H1 (cell line): ENCODE data around the gene RALGAPA1. TPM values are rescaled to one million over a fixed set of nuclear protein-coding genes. Genes with fewer than 3 reads are reported as not detected.

Experiments used
- CTCF ChIA-PET: fragments of 300-600 bp; sonication (Branson Sonifier 250); formaldehyde crosslinking; loops from one replicate; lab custom pipeline; 2021; ENCODE audit not compliant: partially characterized antibody; lab: Charles Lee
- POLR2A ChIA-PET: fragments of 300-600 bp; sonication (Branson Sonifier 250); formaldehyde crosslinking; loops from one replicate; lab custom pipeline; 2021; ENCODE audit warnings: inconsistent platforms; ENCODE audit not compliant: partially characterized antibody; lab: Charles Lee
- DNase-seq, 2 experiments: peaks; one replicate each; pipeline versions ENCODE4 v3.0.0 to v3.0.0-alpha.2; 2010 to 2022; ENCODE audit warnings: low spot score in 2 of 2, low read depth in 1 of 2, mixed read lengths in 1 of 2
- FAIRE-seq: peaks from 2 replicates; lab custom pipeline; 2011; peaks lifted over from hg19 to GRCh38; lab: Jason Lieb, UNC
- H2AFZ ChIP-seq: 2 replicates; pipeline ENCODE4 v1.8.1; 2012; ENCODE audit warnings: low read length, inconsistent platforms
- H2AK5ac ChIP-seq: 2 replicates; pipeline ENCODE4 v1.6.1; 2013; ENCODE audit warnings: low read depth, low read length
- H2BK120ac ChIP-seq: replicated peaks from 2 replicates; pipeline ENCODE3; 2013; ENCODE audit warnings: low read depth, low read length, inconsistent platforms
- H2BK12ac ChIP-seq: 2 replicates; pipeline ENCODE4 v1.6.1; 2013; ENCODE audit warnings: low read depth, low read length
- H2BK15ac ChIP-seq: 2 replicates; pipeline ENCODE4 v1.6.1; 2013; ENCODE audit warnings: low read length
- H2BK20ac ChIP-seq: 2 replicates; pipeline ENCODE4 v1.6.1; 2013; ENCODE audit warnings: low read length
- H2BK5ac ChIP-seq: 2 replicates; pipeline ENCODE4 v1.6.1; 2013; ENCODE audit warnings: low read depth, low read length
- H3K14ac ChIP-seq: 2 replicates; pipeline ENCODE4 v1.6.1; 2013; ENCODE audit warnings: inconsistent platforms; ENCODE audit not compliant: insufficient read length
- H3K18ac ChIP-seq: 2 replicates; pipeline ENCODE4 v1.6.1; 2013; ENCODE audit warnings: low read length; ENCODE audit errors: extremely low read depth
- H3K23ac ChIP-seq: 2 replicates; pipeline ENCODE4 v1.6.1; 2013; ENCODE audit warnings: inconsistent platforms; ENCODE audit not compliant: insufficient read length
- H3K23me2 ChIP-seq: 2 replicates; pipeline ENCODE4 v1.6.1; 2013; ENCODE audit warnings: low read depth, low read length
- H3K27ac ChIP-seq: 2 replicates; pipeline ENCODE4 v1.6.1; 2011; ENCODE audit warnings: low read depth, low read length, inconsistent platforms
- H3K27me3 ChIP-seq, 4 experiments: replicated peaks in 1 of 4; 1 replicate in 1 of 4; 2 replicates in 3 of 4; pipeline versions ENCODE4 v1.6.1 to v1.8.1; 2011 to 2013; ENCODE audit warnings: low read length in 3 of 4, mild to moderate bottlenecking in 3 of 4, inconsistent platforms in 2 of 4, mixed read lengths in 2 of 4, moderate library complexity in 1 of 4; ENCODE audit not compliant: control insufficient read depth in 3 of 4, insufficient read depth in 3 of 4; ENCODE audit errors: extremely low read depth in 1 of 4
- H3K36me3 ChIP-seq, 4 experiments: 2 replicates each; pipeline versions ENCODE4 v1.6.1 to v1.8.1; 2011 to 2013; ENCODE audit warnings: mild to moderate bottlenecking in 4 of 4, low read length in 3 of 4, moderate library complexity in 2 of 4, control low read depth in 1 of 4, inconsistent platforms in 1 of 4; ENCODE audit not compliant: insufficient read depth in 4 of 4, control insufficient read depth in 2 of 4
- H3K4ac ChIP-seq: replicated peaks from 2 replicates; pipeline ENCODE3; 2013; ENCODE audit warnings: low read length, low read depth, mixed read lengths, inconsistent platforms; ENCODE audit not compliant: insufficient read length
- H3K4me1 ChIP-seq, 4 experiments: replicated peaks in 1 of 4; 1 replicate in 1 of 4; 2 replicates in 3 of 4; pipeline versions ENCODE4 v1.6.1 to v1.8.1; 2011 to 2013; ENCODE audit warnings: low read length in 3 of 4, inconsistent platforms in 2 of 4, mixed read lengths in 1 of 4; ENCODE audit not compliant: insufficient read depth in 4 of 4, control insufficient read depth in 3 of 4
- H3K4me2 ChIP-seq, 2 experiments: 2 replicates each; pipeline versions ENCODE4 v1.6.1 to v1.8.1; 2011 to 2013; ENCODE audit warnings: low read depth in 2 of 2, low read length in 2 of 2, control low read depth in 1 of 2, inconsistent platforms in 1 of 2, mild to moderate bottlenecking in 1 of 2; ENCODE audit not compliant: insufficient read depth in 1 of 2
- H3K4me3 ChIP-seq, 4 experiments: fragments of 200-600, 300-600 bp in 1 of 4; sonication (generic), shearing (Covaris generic), sonication (Bioruptor Twin) in 1 of 4; 2 replicates each; pipeline versions ENCODE4 v1.5.1 to v1.8.1; 2011 to 2016; ENCODE audit warnings: low read length in 4 of 4, low read depth in 3 of 4, control low read depth in 2 of 4, inconsistent platforms in 2 of 4, mild to moderate bottlenecking in 2 of 4, mixed read lengths in 1 of 4, moderate library complexity in 1 of 4; ENCODE audit not compliant: insufficient read depth in 2 of 4; ENCODE audit errors: extremely low read depth in 1 of 4
- H3K56ac ChIP-seq: replicated peaks from 2 replicates; pipeline ENCODE3; 2013; ENCODE audit warnings: low read depth, mild to moderate bottlenecking, mixed read lengths, low read length, inconsistent platforms; ENCODE audit not compliant: insufficient read length
- H3K79me1 ChIP-seq: 2 replicates; pipeline ENCODE4 v1.6.1; 2013; ENCODE audit warnings: low read depth, low read length, control low read depth
- H3K79me2 ChIP-seq, 2 experiments: 2 replicates each; pipeline versions ENCODE4 v1.6.1 to v1.8.1; 2012 to 2013; ENCODE audit warnings: low read length in 2 of 2, mild to moderate bottlenecking in 2 of 2, inconsistent platforms in 1 of 2; ENCODE audit not compliant: insufficient read depth in 2 of 2, control insufficient read depth in 1 of 2
- H3K9ac ChIP-seq, 4 experiments: replicated peaks in 1 of 4; 1 replicate in 1 of 4; 2 replicates in 3 of 4; pipeline versions ENCODE4 v1.6.1 to v1.8.1; 2011 to 2013; ENCODE audit warnings: low read depth in 3 of 4, low read length in 3 of 4, control low read depth in 2 of 4, mild to moderate bottlenecking in 2 of 4, moderate library complexity in 2 of 4, inconsistent platforms in 1 of 4; ENCODE audit errors: extremely low read depth in 1 of 4
- H3K9me3 ChIP-seq, 2 experiments: 2 replicates each; pipeline versions ENCODE4 v1.6.1 to v1.8.1; 2012 to 2013; ENCODE audit warnings: mild to moderate bottlenecking in 2 of 2, moderate library complexity in 2 of 2, control low read depth in 1 of 2, inconsistent platforms in 1 of 2, low read depth in 1 of 2, low read length in 1 of 2, mixed read lengths in 1 of 2; ENCODE audit not compliant: insufficient read depth in 2 of 2
- H4K20me1 ChIP-seq, 2 experiments: replicated peaks in 1 of 2; 2 replicates each; pipeline versions ENCODE3 to v1.8.1; 2011 to 2013; ENCODE audit warnings: inconsistent platforms in 2 of 2, low read length in 2 of 2, mild to moderate bottlenecking in 1 of 2; ENCODE audit not compliant: insufficient read depth in 2 of 2, control insufficient read depth in 1 of 2
- H4K5ac ChIP-seq: 2 replicates; pipeline ENCODE4 v1.6.1; 2013; ENCODE audit warnings: low read length, low read depth, mixed read lengths, inconsistent platforms; ENCODE audit not compliant: insufficient read length
- H4K8ac ChIP-seq: 2 replicates; pipeline ENCODE4 v1.8.0; 2013; ENCODE audit warnings: mild to moderate bottlenecking, moderate library complexity, low read length, inconsistent platforms; ENCODE audit not compliant: insufficient read depth; ENCODE audit errors: extremely low read depth
- H4K91ac ChIP-seq: replicated peaks from 2 replicates; pipeline ENCODE3; 2013; ENCODE audit warnings: low read length, mixed read lengths, inconsistent platforms; ENCODE audit not compliant: insufficient read length
- CEBPB ChIP-seq: IDR thresholded peaks from 2 replicates; pipeline ENCODE4 v1.6.1; 2012; ENCODE audit warnings: low read depth, low read length
- CTBP2 ChIP-seq: IDR thresholded peaks from 2 replicates; pipeline ENCODE4 v1.7.0; 2011; ENCODE audit warnings: borderline replicate concordance, mild to moderate bottlenecking, moderate library complexity, mixed read lengths, low read length; ENCODE audit not compliant: insufficient read depth, insufficient read length
- CTCF ChIP-seq, 3 experiments: IDR thresholded peaks; 1 replicate in 2 of 3; 2 replicates in 1 of 3; pipeline versions ENCODE4 v1.5.1 to v1.6.1; 2011; ENCODE audit warnings: low read length in 3 of 3, mild to moderate bottlenecking in 3 of 3, inconsistent platforms in 2 of 3, low read depth in 1 of 3, moderate library complexity in 1 of 3; ENCODE audit not compliant: insufficient read depth in 1 of 3; ENCODE audit errors: control extremely low read depth in 1 of 3
- SP1 ChIP-seq: IDR thresholded peaks from 2 replicates; pipeline ENCODE4 v1.6.1; 2011; ENCODE audit warnings: low read depth, low read length
- SP2 ChIP-seq: IDR thresholded peaks from 2 replicates; pipeline ENCODE4 v1.6.1; 2012; ENCODE audit warnings: mild to moderate bottlenecking, low read length, inconsistent platforms
- TCF12 ChIP-seq: IDR thresholded peaks from 2 replicates; pipeline ENCODE4 v1.6.1; 2011; ENCODE audit warnings: low read depth, mild to moderate bottlenecking, low read length
- WGBS, 2 experiments: shearing (Covaris generic) in 1 of 2; methylation state at CpG; one replicate each; pipeline versions ENCODE4 v1.1.6 to v1.1.7; 2013 to 2015; ENCODE audit warnings: low lambda C conversion rate in 2 of 2, mixed read lengths in 2 of 2, inconsistent platforms in 1 of 2, low coverage in 1 of 2, missing lambda C conversion rate in 1 of 2; ENCODE audit not compliant: insufficient replicate concordance in 2 of 2, insufficient coverage in 1 of 2, insufficient read length in 1 of 2; ENCODE audit errors: extremely low coverage in 1 of 2, missing lambda C conversion rate in 1 of 2; 5-methylcytosine and 5-hydroxymethylcytosine counted together
- polyA plus RNA-seq, 7 experiments: library from polyadenylated mRNA; depleted of rRNA in 3 of 7; stranded (reverse) in 5 of 7; unstranded in 2 of 7; fragments of >200 nt in 5 of 7; fragments of 200-250 nt in 2 of 7; gene quantifications; 1 replicate in 5 of 7; 2 replicates in 1 of 7; 4 replicates in 1 of 7; pipeline versions ENCODE4 v1.2.1 to v1.2.3, GENCODE V29; 2011 to 2013; ENCODE audit warnings: missing spikeins in 2 of 7, mixed read lengths in 2 of 7
- total RNA-seq: library from RNA; stranded (reverse); fragmentation: NEBNext Ultra II Directional; extraction: Animal tissue kit (Norgen Biotek cat#: 25700); gene quantifications from 2 replicates; pipeline ENCODE4 v1.2.1, GENCODE V29; 2021

The RALGAPA1 gene
- total and polyA plus RNA-seq, 2 of the 8 experiments (the other 6 are each of a cell fraction or from before 2014, with no cell fraction given), result 4.2 to 26.7 TPM

DNA sequence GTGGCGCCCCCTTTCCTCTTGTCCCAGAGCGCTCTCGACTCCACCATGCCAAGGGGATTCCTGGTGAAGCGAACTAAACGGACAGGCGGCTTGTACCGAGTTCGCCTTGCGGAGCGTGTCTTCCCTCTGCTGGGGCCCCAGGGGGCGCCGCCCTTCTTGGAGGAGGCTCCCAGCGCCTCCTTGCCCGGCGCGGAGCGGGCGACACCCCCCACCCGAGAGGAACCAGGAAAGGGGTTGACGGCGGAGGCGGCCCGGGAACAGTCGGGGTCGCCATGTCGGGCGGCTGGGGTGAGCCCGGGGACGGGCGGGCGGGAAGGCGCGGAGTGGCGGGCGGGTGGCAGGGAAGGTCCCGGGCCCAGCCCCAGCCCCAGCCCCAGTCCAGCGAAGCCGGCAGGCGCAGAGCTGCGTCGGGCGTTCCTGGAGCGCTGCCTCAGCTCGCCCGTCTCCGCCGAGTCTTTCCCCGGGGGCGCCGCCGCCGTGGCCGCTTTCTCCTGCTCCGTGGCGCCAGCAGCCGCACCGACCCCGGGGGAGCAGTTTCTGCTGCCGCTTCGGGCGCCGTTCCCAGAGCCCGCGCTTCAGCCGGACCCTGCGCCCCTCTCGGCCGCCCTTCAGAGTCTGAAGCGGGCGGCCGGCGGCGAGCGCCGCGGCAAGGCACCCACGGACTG lies 274.8 kb downstream of the RALGAPA1 start:
- Histone ChIP-seq H3K9me3 (no peaks in the 10 kb centered on the region), H3K14ac (no peak overlapping the region), H3K23me2 (peaks cover 18% of the 10 kb centered on the region), H3K4me1 (peaks cover 0 to 9% (median 3%) of the 10 kb centered on the region in 4 experiments; a peak in 5 of 7 replicates), H3K27me3 (peaks cover 19 to 57% (median 39%) of the 10 kb centered on the region in 4 experiments), H2AFZ (peak overlapping the region; percentile 76; the same call in 1 of the 2 replicates), H2BK15ac (no peak overlapping the region), H3K18ac (no peak overlapping the region), H4K5ac (no peak overlapping the region), H3K56ac (no peak overlapping the region), H3K4me2 (peak overlapping the region; percentile 75 to 95), H3K27ac (no peak overlapping the region), H3K4me3 (peak overlapping the region; percentile 58 to 78 (median 65)), H2BK12ac (no peak overlapping the region), H3K23ac (no peak overlapping the region), H3K9ac (no peak overlapping the region), H3K79me1 (no peaks in the 10 kb centered on the region), H3K36me3 (no peaks in the 10 kb centered on the region), H2BK5ac (no peak overlapping the region), H2BK120ac (no peak overlapping the region), H2AK5ac (no peak overlapping the region), H4K8ac (no peak overlapping the region), H4K91ac (no peak overlapping the region), H3K4ac (no peak overlapping the region), H3K79me2 (no peaks in the 10 kb centered on the region), H2BK20ac (no peak overlapping the region), H4K20me1 (peaks cover 6 to 9% of the 10 kb centered on the region in 2 experiments)
- FAIRE-seq, result no peak
- WGBS, 2 experiments, result 9% methylated on average over 20 of the region's 77 CpGs; no CpG with 5 or more reads in 1 of the 2 experiments
- DNase-seq, result no peak
- POLR2A ChIA-PET, result no interaction called here
- TF ChIP-seq TCF12, result no peak
- TF ChIP-seq SP1, result no peak
- TF ChIP-seq CEBPB, result no peak
- no peak for TF ChIP-seq SP2
- peak; percentile 13 to 31 (median 18); a peak in 3 of 4 replicates for TF ChIP-seq CTCF (IDR thresholded peaks at IDR 0.05; ENCODE audit: control extremely low read depth in 1 of 3, insufficient read depth in 1 of 3, low read depth in 1 of 3, low read length in 3 of 3)
- no peak for TF ChIP-seq CTBP2
- CTCF ChIA-PET, result interaction anchor here (0.6 to 2.8 kb wide), 13 partner anchors 8 to 1024 kb away, joined by 3 to 11 read pairs (median 3); no protein-coding TSS in a partner anchor
